GM12891 (cell line): Measurements from ENCODE around the gene MAF.

Experiments
- DNase-seq: peaks from one replicate; pipeline ENCODE4 v3.0.0; 2011; ENCODE audit warnings: low spot score; ENCODE audit not compliant: insufficient read length
- FAIRE-seq: peaks from 2 replicates; lab custom pipeline; 2011; peaks lifted over from hg19 to GRCh38; lab: Jason Lieb, UNC
- PAX5 ChIP-seq: IDR thresholded peaks from 2 replicates; pipeline ENCODE4 v1.6.1; 2011; ENCODE audit warnings: low read length, moderate library complexity, mild to moderate bottlenecking; ENCODE audit not compliant: insufficient read depth, severe bottlenecking
- POLR2A ChIP-seq: IDR thresholded peaks from 2 replicates; pipeline ENCODE4 v1.6.1; 2011; ENCODE audit warnings: low read depth, low read length, control low read depth
- POLR2AphosphoS5 ChIP-seq: IDR thresholded peaks from 2 replicates; pipeline ENCODE4 v1.6.1; 2011; ENCODE audit warnings: low read depth, low read length, control low read depth
- POU2F2 ChIP-seq: IDR thresholded peaks from 2 replicates; pipeline ENCODE4 v1.6.1; 2011; ENCODE audit warnings: low read depth, mild to moderate bottlenecking, control low read depth, low read length, moderate library complexity
- SPI1 ChIP-seq: IDR thresholded peaks from 2 replicates; pipeline ENCODE4 v1.6.1; 2011; ENCODE audit warnings: low read depth, low read length, control low read depth
- TAF1 ChIP-seq: IDR thresholded peaks from 2 replicates; pipeline ENCODE4 v1.6.1; 2011; ENCODE audit warnings: low read depth, low read length, control low read depth

MAF gene

DNA sequence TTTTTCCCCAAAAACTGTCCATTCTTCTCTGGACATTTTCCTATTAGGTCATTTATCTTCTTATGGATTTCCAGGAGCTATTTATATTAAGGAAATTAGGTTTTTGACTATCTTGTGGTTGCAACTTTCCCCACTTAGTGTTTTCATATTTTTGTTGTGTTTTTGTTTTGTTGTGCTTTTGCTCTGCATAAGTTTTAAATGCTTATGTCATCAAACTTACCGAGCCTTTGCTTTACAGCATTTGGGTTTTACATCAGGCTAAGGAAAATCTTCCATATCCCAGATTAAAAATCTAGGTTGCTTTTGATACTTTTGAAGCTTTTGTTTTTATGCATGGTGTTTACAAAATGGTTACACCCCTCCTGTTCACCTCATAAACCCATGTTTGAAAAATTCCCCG, 27.5 kb downstream of the MAF start:
- DNase-seq (no peak), FAIRE-seq (no peak)
- TF ChIP-seq POLR2A (no peak), TAF1 (no peak), POU2F2 (no peak), PAX5 (no peak), POLR2AphosphoS5 (no peak), SPI1 (no peak)

DNA sequence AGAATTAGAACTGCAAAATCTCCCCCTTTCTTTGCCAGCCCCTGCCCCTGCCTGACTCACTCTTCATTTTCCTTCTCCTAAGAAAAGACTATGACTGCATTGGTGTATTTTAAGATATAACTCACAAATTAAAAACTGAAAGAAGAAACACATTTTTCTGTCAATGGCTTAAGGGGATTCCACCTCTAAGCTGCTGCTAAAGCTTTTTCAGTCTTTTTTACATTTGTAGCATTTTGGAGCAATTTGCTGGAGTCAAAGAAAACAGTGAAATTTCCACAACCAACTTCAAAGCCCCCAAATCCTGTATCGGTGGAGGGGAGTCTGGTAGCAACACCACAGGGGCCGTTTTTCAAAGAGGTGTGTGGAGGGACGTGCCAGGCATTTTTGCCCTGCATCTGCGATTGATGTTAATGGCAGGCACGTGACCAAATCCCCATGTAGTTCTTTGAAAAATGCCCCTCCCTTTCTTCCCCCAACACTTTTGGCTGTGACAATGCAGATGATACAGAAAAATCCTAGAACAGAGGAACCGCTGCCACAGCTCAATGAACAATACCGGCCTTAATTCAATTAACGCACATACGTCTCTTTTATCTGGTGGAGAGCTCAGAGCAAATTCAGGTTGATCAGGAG, 28.5 kb downstream of the MAF start:
- FAIRE-seq: no peak
- TF ChIP-seq TAF1: no peak
- DNase-seq: no peak

DNA sequence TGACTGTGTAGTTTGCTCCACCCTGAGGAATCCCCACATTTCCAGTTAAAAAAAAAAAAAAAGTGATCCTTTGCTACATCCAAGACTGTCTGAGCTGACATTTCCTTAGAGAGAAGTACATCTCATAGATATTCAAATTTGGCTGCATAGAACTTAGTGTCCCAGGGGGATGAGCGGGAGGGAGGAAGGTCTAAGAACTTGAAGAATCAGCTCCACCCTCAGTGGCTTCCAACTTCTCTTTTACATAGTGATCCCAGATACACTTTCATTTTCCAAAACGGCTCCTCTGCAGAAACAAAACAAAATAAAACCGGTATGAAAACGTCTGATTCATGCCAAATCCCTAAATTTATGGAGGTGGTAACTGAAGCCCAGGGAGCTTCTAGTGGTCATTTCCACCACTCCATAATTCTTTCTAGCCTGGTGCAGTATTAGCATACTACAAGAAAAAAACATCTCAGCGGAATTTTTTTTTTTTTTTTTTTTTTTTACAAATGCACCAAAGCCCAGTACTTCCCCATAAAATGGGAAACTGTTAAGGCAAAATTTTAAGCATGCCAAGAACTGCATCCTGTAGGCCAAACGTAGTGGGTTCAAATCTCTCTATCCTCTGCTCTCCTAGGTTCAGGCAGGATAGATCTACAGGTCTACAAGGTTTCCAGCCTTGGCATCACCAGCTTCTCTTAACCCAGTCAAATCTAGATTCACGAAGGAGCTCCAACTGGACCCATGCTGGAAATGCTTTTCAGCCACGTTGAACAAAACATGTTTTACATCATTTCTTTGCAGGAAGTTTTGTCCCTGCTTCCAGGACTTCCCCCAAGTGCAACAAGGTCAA, 29.3 kb downstream of the MAF start:
- FAIRE-seq: no peak
- DNase-seq: no peak
- TF ChIP-seq POU2F2 (no peak), POLR2A (no peak), POLR2AphosphoS5 (no peak), TAF1 (no peak), SPI1 (no peak), PAX5 (no peak)

DNA sequence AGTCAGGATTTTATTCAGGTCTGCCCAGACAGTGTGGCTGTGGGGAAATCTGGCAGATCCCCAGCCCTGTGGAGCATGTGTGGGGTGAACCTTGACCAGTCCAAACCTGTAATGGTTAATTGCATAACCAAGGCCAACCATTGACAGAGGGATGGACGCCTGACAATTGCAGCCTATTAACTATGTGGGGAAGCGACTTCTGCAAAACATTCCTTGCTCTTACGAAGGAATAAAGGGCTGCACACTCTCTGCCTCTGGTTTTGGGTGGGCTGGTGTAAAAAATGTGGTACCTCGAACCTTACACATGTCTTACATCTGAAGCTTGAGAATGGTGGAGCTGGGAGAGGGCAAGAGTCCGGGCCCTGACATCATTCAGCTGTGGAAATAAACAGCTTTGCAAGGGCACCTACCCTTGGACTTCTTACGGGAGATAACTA, 35.8 kb downstream of the MAF start:
- FAIRE-seq (no peak), DNase-seq (no peak)
- TF ChIP-seq POLR2AphosphoS5 (no peak), POU2F2 (no peak), PAX5 (no peak), SPI1 (no peak), POLR2A (no peak), TAF1 (no peak)

DNA sequence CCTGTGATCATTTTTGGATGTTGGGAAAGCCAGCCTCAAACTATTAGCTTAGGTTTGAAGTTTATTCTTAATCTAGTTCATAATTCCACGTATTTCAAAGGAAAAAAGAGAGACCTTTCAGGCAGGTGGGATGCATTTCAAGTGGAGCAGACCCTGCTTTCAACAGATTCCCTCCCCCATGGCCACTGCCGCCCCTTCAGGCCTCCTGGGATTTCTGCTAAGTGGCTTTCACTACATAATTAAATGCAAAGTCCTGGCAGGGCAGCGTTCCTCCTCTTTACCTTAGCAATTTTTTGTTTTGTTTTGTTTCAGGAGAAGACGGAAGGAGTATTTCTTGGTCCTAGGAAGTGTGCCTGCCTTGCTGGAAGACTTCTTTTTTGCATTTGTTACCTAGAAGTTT, 36.6 kb downstream of the MAF start:
- no peak for TF ChIP-seq TAF1
- no peak for FAIRE-seq
- DNase-seq: no peak

DNA sequence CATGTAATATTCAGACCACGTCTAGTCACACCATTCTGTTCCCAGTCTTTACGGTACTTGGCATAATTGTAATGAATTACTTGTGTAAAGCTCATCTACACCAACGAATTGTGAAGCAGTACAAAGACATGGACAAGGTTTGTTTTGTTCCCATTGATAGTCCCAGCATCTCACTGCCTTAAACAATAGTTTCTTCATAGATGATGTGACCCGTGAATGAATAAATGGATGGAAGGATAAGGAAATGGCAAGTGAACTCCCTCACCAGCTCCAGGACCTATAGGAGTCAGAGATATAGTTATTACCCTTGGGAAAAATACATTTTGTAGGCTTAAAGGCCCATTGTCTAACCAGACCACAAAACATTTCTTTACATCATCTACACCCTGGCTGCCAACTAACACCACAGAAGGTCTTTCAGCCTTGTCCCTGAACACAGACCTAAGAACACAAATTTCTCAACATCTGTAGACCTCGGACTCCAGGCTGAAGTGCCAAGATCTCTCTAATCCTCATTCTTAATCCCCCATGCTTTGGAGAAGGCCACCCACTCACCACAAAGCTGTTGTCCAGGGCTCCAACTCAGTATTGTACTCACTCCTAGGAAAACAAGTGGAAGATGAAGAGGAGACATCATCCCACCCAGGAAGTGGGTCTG, 38.2 kb downstream of the MAF start:
- DNase-seq (no peak), FAIRE-seq (no peak)
- TF ChIP-seq POU2F2 (no peak), POLR2AphosphoS5 (no peak), PAX5 (no peak), SPI1 (no peak), POLR2A (no peak), TAF1 (no peak)

DNA sequence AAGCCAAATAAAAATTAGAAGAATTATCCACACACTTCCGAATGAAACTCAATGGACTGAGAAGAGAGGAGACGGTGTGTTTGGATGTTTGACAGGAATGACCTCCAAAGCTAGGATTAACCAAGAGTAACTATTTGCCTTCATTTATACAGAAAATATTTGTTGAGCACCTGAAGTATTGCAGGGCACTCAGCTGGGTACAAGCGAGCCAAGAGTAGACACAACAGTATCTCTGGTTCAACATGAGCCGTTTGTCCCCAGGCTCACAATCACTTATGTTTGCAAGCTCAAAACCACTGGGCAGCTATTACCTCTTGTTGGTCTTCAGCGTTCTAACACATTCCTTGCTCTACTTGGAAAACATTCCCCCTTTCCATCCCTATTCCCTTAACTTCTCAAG, 38.8 kb downstream of the MAF start:
- TF ChIP-seq POLR2AphosphoS5 (no peak), PAX5 (no peak), POLR2A (no peak), POU2F2 (no peak), SPI1 (no peak), TAF1 (no peak)
- DNase-seq: no peak
- no peak for FAIRE-seq

DNA sequence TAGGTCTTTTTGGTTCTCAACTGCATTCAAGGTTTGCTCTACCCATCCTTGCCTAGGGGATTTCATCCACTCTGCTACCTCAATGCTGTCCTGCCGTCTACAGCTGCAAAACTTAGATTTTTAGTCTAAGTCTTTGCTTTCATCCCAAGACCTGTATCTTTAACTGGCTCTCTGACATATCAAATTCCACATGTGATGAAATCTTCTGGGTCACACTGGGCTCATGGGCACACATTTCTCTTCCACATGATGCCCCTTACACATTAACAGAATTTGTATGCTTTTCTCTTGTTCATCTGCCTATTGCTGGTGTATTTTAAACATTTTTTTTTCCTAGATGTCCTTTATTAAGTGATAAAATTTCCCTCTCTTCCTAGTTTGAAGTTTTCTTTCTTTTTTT, 39.6 kb downstream of the MAF start:
- no peak for TF ChIP-seq POU2F2
- no peak for TF ChIP-seq POLR2AphosphoS5
- no peak for TF ChIP-seq SPI1
- no peak for TF ChIP-seq TAF1
- TF ChIP-seq PAX5: no peak
- TF ChIP-seq POLR2A: no peak
- FAIRE-seq (no peak), DNase-seq (no peak)

DNA sequence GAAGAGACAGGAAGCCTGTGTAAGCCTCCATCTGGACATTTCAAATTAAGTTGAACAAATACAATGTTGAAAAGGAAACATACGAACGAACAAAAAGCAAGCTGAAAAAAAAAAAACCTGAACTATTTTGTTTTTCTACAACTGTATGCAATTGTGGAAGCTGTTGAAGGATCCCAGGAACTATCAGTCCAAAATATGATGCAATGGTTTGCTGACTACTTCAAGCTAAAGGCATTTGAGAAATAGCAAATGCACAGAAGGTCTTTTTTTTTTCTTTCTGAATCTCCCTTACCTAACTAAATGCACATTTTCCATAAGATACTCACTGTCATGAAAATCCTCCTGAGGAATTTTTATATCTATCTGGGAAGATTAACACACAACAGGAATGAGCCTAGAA, 40.2 kb downstream of the MAF start:
- no peak for DNase-seq
- no peak for TF ChIP-seq PAX5
- no peak for TF ChIP-seq POU2F2
- TF ChIP-seq POLR2A: no peak
- TF ChIP-seq POLR2AphosphoS5: no peak
- TF ChIP-seq SPI1: no peak
- TF ChIP-seq TAF1: no peak
- FAIRE-seq: no peak
